ENCODE results near the gene PIEZO2.
"Not testable (repeated sequence)": the region's sequence is repeated elsewhere in the genome, so short reads cannot be mapped to it uniquely, and the experiment has no call there.

PIEZO2 gene

DNA sequence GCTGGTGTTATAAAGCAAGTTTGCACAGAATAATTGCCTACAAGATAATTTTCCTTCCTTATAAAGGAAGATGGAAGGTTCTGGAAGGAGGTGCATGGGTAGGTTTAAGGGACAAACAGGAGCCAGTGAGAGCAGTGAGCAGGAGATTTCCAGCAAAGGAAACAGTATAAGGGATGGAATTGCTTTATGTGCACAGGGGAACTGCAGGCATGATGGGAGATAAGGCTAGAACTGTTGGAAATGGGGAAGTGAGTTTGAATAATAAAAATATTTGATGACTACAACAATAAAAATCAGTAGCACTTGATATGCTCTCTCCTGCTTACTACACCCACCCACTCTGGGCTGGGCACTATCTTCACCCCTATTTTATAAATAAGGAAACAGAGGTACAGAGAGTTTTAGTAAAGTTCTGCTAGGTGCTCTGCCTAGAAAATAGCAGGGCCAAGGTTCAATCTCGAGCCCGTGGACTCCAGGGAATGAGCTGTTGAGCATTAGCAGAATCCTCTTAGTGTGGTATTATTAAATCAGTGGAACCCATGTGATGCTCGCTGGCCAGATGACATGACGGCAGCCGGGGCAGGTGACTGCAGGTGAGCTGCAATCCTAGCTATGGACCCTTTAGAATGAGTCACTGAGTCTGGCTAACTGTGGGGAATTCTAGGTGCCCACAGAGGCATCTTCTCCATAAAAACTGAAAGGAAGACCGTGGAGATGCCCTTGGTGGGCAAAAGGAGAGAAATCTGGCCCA lies 302.5 kb downstream of the PIEZO2 start:
- DNase-seq (ENCODE audit: low read depth in 2 of 2), result no peak

DNA sequence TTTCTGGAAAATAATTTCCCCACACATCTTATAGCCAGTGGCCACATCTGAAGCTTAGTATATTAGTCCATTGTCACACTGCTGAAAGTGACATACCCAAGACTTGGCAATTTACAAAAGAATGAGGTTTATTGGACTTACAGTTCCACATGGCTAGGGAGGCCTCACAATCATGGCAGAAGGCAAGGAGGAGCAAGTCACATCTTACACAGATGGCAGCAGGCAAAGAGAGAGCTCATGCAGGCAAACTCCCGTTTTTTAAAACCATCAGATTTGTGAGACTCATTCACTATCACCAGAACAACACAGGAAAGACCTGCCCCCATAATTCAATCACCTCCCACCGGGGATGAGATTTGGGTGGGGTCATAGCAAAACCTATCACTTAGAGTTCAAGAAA lies 303.3 kb downstream of the PIEZO2 start:
- DNase-seq (ENCODE audit: low read depth in 2 of 2), result not testable (repeated sequence)

DNA sequence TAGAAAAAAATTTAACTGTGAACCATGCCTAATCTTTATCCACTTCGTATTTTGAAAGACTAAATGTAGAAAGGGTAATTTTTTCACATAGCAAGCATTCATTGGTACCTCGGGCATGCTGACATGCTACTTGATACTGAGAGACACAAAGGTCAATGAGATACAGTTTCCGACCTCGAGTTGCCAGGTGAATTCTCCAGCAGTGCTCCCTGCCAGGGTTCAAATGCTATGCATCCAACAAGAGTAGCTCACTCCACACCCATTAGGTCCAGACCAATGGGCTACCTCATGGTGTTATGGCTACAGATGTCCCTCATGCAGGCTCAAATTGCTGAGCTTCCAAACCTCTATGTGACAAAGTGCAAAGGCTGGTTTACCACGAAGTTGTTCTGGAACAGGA lies 305.8 kb downstream of the PIEZO2 start:
- DNase-seq (ENCODE audit: low read depth in 2 of 2), result no peak

DNA sequence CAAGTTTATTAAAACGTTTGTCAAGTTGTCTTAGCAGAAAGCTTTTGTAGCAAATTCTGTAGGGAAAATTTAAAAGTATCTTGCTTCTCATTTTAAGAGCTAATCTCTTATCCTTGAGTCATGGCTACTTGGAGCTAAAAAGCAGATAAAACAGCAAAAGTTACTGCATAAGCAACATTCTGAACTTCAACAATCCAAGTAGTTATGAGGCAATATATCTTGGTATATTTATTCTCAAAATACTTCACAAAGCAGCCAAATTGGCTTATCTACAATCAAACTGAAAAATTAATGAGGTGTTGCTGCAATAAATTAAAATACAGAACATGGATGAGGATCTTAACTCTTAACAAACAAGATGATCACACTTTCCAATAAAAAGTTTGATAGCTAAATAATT lies 306.5 kb downstream of the PIEZO2 start:
- no peak for DNase-seq (ENCODE audit: low read depth in 2 of 2)

GRCh38 chr18:10842371-10842770 lies 307.0 kb downstream of the PIEZO2 start:
- no peak for DNase-seq (ENCODE audit: low read depth in 2 of 2)

DNA sequence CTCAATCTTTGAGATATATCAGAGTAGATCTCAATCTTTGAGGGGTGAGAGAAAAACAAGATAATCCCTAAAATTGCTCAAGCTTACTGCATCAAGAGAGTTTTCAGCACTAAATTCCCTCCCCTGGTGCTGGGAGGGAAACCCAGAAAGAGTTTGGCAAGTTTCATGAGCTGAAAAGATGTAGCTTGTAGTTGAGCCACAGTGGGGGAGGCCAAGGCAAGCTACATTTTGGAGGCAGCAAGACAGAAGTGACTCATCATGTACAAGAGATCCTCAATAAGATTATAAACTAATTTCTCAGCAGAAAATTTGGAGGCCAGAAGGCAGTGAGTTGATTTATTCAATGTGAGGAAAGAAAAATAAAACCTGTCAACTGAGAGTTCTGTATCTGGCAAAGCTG lies 308.2 kb downstream of the PIEZO2 start:
- no peak for DNase-seq (ENCODE audit: low read depth in 2 of 2)

GRCh38 chr18:10840743-10841142 lies 308.6 kb downstream of the PIEZO2 start:
- no peak for DNase-seq (ENCODE audit: low read depth in 2 of 2)

DNA sequence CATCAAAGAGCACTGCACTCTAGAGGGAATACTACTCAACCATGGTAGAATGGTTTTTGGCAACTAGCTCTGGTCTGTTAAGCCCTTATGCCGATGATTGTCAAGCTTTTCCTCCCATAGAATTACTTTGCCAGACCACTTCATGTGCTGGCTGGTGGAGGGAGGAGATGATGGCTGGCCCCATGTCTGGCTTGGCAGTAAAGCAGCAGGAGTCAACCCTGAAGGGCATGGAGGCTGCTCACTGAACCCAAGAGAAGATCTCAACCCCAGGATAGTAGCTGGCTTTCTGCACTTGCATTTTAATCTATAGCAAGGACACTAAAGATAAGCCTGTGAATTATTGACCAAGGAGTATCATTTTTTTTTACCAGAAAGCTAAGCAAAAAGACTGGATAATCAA lies 309.9 kb downstream of the PIEZO2 start:
- DNase-seq (ENCODE audit: low read depth in 2 of 2), result no peak

DNA sequence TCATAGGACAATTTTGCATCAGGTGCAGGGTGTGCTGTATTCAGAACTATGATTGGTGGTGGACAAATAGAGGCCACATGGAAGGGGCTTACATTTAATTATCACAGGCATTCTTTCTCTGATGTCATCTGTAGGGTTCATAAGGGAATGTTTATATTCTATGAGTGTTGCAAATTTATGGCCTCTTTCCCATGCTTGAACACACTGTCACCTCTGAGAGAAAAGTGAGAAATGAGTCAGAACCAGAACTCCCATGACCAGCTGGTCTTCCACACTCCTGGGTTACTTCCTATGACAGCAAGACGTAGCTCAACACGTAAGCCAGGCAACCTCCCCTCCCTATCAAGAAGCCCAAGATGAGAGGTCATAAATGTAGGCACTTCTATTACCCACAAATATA lies 310.8 kb downstream of the PIEZO2 start:
- DNase-seq (ENCODE audit: low read depth in 2 of 2), result no peak

DNA sequence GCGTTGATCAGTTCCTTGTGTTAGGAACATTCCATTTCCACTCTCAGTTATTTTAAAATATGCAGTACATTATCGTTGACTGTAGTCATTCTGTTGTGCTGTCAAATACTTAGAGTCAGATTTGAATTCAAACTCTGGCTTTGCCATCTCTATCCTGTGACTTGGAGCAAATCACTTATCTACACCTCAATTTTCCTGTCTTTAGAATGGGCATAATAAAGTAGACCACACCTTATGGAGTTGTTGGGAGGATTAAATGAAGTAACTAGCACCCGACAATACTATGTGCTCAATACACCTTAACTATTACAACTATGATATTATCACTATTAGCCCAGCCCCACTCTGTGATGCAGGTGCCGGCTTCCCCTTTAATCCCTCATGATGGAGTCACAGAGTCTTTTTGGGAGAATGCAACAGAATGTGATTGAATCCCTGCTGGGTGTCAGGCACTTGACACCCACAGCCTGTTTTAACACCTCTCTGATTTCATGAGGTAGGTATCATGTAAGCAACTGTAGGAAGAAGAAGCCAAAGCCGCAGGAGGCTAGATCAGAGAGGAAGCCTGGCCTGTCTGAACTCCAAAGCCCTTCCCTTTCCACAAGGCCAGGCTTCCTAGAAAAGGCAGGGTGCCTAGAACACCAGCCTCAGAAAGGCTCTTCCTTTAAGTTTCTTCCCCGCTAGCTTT lies 315.1 kb downstream of the PIEZO2 start:
- no peak for DNase-seq (ENCODE audit: low read depth in 2 of 2)

GRCh38 chr18:10833656-10834055 lies 315.7 kb downstream of the PIEZO2 start:
- no peak for DNase-seq (ENCODE audit: low read depth in 2 of 2)

DNA sequence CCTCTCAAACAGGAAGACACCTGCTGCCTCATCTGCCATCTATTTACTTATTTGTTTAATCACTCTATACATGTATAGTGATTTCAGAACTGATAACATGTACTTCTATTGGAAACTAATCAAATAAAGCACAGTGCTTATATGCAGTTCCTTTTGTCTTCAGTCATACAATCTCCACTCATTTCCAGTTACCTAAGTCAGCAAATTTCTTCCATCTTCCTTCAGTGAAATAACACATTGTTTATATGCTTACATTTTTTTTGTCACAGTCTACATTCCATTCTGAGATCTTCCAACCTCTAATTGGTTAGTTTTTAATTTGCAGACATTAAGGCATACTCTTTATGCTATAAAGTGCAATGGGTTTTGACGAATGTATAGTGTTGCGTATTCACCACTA lies 323.0 kb downstream of the PIEZO2 start:
- no peak for DNase-seq (ENCODE audit: low read depth in 2 of 2)

DNA sequence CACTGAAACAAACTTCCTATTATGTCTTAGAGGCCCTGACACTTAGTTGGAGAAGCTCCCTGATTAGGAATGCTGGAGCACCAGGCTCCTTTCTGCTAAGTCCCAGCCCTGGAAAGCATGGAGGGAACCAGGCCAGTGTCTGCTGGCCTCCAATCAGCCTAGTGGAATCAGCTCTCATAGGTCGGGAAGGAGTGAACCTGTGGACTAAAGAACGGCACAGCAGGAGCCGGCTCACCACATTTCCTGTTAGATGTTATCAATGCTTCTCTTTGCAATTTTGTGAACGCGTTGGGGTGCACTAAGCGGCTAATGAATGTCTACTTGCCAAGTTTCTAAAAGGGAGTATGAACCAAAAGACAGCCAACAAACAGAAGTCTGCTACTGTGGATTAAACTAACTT lies 326.9 kb downstream of the PIEZO2 start:
- no peak for DNase-seq (ENCODE audit: low read depth in 2 of 2)

GRCh38 chr18:10820681-10821080 lies 328.7 kb downstream of the PIEZO2 start:
- no peak for DNase-seq (ENCODE audit: low read depth in 2 of 2)

GRCh38 chr18:10814336-10814735 lies 335.0 kb downstream of the PIEZO2 start:
- no peak for DNase-seq (ENCODE audit: low read depth in 2 of 2)

GRCh38 chr18:10805587-10806118 lies 343.7 kb downstream of the PIEZO2 start:
- no peak for DNase-seq (ENCODE audit: low read depth in 2 of 2)

- no peak for DNase-seq (ENCODE audit: low read depth in 2 of 2)
Observed at GRCh38 chr18:10804126-10804525, 345.2 kb downstream of the PIEZO2 start.

GRCh38 chr18:10798727-10799550 lies 350.4 kb downstream of the PIEZO2 start:
- no peak for DNase-seq (ENCODE audit: low read depth in 2 of 2)

- DNase-seq (ENCODE audit: low read depth in 2 of 2), result no peak
Observed at GRCh38 chr18:10797896-10798295, 351.5 kb downstream of the PIEZO2 start.

GRCh38 chr18:10794771-10795170 lies 354.6 kb downstream of the PIEZO2 start:
- no peak for DNase-seq (ENCODE audit: low read depth in 2 of 2)

DNA sequence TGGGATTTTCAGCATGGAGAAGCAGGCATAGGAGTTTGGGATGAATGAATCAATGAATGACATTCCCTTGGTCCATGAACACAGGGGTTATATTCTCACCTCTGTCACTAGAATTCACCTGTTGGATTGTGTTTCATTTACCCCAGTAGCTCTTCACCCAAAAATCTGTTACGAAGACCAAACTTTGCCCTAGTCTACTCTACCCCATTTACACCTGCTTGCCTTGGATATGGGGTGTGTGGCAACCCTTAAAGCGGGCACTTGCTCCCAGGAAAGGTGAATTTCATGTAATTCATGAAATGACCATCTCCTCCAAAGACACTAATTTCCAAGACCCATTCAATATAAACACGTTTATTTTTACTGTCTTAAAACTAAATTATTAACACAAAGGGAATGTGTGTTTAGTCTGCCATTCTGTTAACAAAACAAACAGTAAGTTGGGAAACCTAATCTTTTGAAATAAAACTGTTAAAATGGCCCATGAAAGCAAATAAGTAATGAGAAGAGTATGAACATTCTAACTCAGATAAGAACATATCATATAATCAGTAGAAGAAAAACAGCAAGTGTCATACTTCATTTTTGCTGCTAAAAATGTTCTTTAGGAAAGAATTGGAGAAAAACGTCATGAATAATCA lies 355.5 kb downstream of the PIEZO2 start:
- DNase-seq (ENCODE audit: low read depth in 2 of 2), result no peak

DNA sequence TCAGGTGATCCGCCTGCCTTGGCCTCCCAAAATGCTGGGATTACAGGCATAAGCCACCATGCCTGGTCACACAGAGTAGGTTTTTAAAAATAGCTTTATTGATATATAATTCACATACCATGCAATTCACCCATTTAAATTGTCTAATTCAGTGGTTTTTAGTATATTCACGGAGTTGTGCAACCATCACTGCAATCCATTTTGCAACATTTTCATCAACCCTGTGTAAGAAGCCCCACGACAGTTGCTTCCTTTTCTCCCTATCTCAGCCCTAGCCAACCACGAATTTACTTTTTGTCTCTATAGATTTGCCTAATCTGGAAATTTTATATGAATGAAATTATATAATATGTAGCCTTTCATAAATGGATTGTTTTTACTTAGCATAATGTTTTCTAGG lies 357.2 kb downstream of the PIEZO2 start:
- no peak for DNase-seq (ENCODE audit: low read depth in 2 of 2)

Measured in stimulated activated CD8-positive, alpha-beta memory T cell treated with anti-CD3 and anti-CD28 coated beads, Interleukin-15, amount 100 ng/mL, for 4 hours (primary cell).